Left lobe of liver (tissue), 2 donors: ENCODE results near the gene STARD3NL. TPM values are rescaled to one million over a fixed set of nuclear protein-coding genes. Genes with fewer than 3 reads are reported as not detected.
A peak's percentile ranks its signal among the peaks of the same experiment; 100 is the strongest.
"Not testable (repeated sequence)": the region's sequence is repeated elsewhere in the genome, so short reads cannot be mapped to it uniquely, and the experiment has no call there.

Experiments
- ATAC-seq: fragments of 200-7000 bp; cut with Tn5 transposase; one replicate; pipeline ENCODE4 v1.9.1; 2020; ENCODE audit warnings: mild to moderate bottlenecking, moderate library complexity
- DNase-seq: peaks from one replicate; pipeline ENCODE4 v3.0.0-alpha.2; 2020; ENCODE audit warnings: low spot score
- total RNA-seq: library from RNA; stranded (reverse); gene quantifications from one replicate; pipeline ENCODE4 v1.2.1, GENCODE V29; 2021
- donor health status: DM: no; HTN: no; CAD: no; lungs with moderate emphysema.
- donor health status: DM: no; HTN: yes; CAD: no.

Gene STARD3NL, protein sequence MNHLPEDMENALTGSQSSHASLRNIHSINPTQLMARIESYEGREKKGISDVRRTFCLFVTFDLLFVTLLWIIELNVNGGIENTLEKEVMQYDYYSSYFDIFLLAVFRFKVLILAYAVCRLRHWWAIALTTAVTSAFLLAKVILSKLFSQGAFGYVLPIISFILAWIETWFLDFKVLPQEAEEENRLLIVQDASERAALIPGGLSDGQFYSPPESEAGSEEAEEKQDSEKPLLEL
- total RNA-seq, result 6.5 TPM

DNA sequence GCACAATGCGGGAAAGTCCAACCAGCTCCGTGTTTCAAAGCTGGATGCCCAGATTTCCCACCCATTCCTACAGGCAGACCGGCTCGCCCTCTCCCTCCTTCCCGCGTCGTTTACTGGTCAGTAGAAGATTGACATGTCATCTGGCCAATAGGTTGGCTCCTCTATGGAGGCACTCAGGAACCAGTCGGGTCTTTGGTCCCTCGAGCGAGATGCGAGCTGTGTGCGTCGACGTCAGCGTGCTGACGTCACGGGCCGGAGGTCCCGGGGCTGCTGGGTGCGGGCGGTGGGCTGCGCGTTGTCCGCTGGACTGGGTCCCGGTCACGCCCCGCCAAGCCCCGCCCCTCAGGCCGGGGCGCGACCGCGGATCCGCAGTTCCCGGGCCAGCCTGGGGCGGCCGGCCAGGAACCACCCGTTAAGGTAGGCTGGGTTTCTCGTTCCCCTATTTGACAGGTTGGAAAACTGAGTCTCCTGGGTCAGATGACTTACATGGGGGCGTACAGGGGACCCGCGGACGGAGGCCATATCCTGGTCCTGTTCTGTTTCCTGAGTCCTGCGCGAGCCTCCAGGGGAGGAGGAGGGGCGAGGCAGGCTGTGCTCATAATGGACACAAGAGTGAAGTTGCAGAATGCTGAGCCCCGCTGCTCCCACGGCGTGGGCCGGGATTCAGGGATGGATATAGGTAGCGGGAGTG lies at the start of gene STARD3NL:
STARD3NL (plus strand) TSS at position 242 of the 691 bp plus-strand sequence. CDS start 29,260 bp downstream, outside the sequence.
- ATAC-seq (peak; percentile 97), DNase-seq (peak; percentile 95)

- peak; percentile 49 for DNase-seq
- ATAC-seq, result peak; percentile 95
Observed at GRCh38 chr7:38129162-38129561, 48.9 kb upstream of the STARD3NL start.

DNA sequence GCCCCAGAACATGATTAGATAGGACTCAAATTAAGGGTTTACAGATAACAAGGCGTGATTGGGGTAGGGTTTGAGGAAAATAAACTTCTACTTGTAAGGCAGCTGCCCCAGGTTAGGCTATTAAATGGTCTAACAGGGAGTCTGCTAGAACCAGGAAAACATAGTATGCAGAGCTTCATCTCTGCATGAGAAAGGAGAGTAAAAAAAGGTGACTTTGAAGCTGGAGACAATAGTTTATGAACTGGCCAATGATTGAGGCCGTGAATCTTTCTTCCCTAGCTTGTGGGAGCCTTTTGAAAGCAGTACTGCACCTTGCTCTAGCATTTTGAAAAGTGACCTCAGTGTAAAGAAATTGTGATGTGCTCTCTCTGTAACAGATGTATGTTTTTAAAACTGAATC lies 48.5 kb upstream of the STARD3NL start:
- ATAC-seq, result no peak
- no peak for DNase-seq

- DNase-seq, result no peak
- ATAC-seq, result no peak
Observed at GRCh38 chr7:38138171-38138570, 39.9 kb upstream of the STARD3NL start.

- no peak for DNase-seq
- ATAC-seq, result no peak
Observed at GRCh38 chr7:38141187-38141586, 36.9 kb upstream of the STARD3NL start.

- DNase-seq (no peak), ATAC-seq (no peak)
Observed at GRCh38 chr7:38142736-38143135, 35.3 kb upstream of the STARD3NL start.

DNA sequence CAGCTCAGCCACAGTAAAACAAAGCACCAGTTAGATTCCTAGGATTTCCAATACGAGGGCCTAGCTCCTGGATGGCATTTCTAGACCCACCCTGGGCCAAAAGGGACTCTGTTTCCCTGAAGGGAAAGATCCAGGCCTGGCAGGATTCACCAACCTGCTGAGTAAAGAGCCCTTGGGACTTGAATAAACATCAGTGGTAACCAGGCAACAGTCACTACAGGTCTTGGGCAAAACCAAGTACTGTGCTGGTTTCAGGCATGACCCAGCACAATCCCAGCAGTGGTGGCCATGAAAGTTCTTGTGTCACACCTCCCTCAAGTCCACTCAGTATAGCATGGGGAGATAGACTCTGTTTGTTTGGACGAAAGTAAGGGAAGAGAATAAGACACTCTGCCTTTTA lies 31.0 kb upstream of the STARD3NL start:
- DNase-seq, result no peak
- no peak for ATAC-seq

GRCh38 chr7:38151556-38151955 lies 26.5 kb upstream of the STARD3NL start:
- DNase-seq (no peak), ATAC-seq (no peak)

GRCh38 chr7:38153515-38153914 lies 24.5 kb upstream of the STARD3NL start:
- no peak for ATAC-seq
- DNase-seq, result no peak

GRCh38 chr7:38154278-38154677 lies 23.8 kb upstream of the STARD3NL start:
- ATAC-seq (no peak), DNase-seq (no peak)

DNA sequence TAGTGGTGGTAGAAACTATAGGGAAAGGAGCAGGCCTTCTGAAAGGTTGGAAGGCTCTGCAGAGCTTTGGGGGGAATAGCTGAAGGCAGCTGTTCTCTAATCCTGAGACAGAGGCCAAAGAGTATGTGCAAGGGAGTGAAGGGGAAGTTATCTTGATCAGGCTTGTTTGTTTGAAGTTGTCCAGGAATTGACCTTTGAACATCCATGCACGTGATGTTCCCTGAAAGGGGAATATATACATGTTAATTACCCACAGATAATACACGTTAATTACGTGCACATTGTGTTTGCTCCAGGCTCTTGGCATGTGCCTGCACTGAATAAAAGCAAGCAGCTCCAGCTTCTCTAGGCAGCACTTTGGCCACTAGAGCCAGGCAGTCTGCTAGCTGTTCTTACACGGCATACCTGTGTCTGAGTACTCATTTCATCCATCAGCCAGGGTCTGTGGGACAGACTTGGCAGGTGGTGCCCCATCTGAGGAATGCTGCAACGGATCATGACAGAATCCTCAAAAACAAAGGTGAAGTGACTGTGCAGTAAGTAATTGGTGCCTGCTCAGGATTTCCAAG lies 18.0 kb upstream of the STARD3NL start:
- DNase-seq, result no peak
- ATAC-seq, result no peak

DNA sequence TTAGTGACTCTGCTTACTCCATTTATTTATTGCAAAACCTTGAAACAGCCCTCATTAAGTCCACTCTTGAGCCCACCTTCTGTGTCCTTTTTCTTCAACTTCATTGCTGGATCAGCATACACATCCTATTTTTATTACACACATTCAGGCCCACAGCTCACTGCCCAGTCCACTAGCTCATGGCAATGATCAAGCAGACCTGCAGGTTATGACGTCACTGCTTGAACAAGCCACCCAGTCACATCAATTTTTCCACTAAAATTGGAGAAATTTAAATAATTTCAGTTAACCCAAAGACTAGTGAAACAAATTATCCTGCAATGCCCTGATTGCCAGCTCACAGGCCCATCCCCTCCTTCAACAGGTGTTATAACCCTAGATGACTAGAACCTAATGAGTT lies 16.0 kb upstream of the STARD3NL start:
- DNase-seq, result no peak
- ATAC-seq, result no peak

DNA sequence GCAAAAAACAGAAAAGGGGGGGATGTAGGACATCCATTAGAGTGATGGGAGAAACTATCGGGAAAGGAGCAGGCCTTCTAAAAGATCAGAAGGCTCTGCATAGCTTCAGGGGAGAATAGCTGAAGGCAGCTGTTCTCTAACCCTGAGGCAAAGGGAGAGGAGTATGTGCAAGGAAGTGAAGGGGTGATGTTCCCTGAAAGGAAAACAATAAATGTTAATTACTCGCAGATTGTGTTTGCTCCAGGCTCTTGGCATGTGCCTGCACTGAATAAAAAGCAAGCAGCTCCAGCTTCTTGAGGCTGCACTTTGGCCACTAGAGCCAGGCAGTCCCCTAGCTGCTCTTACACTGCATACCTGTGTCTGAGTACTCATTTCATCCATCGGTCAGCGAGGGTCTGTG lies 14.4 kb upstream of the STARD3NL start:
- DNase-seq (no peak), ATAC-seq (no peak)

DNA sequence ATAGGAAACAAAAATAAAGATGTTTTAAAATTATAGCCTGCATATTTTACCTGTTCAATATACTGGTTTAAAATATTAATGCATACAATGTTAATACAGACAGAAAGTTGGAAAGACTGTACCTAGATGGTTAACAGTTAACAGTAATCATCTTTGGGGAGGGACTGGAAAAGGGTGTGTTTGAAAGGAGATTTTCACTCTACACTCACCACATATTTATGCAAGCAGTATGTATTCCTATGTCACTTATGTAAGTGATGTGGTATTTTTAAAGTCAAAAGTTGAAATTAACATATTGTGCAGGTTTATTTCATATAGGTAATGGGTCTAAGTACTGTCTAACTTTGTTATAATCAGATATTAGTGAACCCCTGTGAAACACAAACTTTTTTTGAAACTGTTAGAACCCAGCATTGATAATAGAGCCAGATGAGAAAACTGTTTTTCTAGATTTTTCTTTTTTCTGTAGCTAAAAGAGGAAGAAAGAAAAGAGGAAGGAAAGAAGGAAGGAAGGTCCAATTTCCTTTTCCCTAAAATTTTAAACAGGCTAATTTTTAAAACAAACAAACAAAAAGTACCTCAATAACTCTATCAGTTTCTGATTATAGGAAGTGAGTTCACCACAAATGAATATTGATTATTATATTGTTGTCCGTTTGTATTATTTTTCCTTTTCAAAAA lies 9.0 kb upstream of the STARD3NL start:
- ATAC-seq, result no peak
- DNase-seq, result no peak

GRCh38 chr7:38169847-38170246 lies 8.2 kb upstream of the STARD3NL start:
- ATAC-seq (no peak), DNase-seq (no peak)

DNA sequence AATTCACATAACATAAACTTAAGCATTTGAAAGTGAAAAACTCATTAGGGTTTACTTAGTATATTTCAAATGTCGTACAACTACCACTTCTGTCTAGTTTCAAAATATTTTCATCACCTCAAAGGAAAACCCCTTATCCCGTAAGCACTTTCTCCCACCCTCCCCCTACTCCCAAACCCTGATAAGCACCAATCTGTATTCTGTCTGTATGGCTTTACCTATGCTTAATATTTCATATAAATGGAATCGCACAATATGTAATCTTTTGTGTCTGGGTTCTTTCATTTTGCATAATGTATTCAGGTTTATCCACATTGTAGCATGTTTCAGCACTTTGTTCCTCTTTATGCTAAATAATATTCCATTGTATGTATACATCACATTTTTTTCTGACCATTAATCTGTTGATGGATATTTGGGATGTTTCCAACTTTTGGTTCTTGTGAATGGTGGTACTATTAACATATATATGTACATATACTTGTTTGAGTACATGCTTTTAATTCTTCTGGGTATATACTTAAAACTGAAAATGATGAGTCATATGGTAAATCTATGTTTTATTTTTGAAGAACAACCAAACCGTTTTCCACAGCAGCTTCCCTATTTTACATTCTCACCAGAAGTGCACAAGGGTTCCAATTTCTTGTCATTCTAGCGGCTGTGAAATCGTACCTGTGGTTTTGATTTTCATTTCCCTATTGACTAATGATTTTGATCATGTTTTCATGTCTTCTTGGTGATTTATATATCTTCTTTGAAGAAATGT lies 6.2 kb upstream of the STARD3NL start:
- DNase-seq, result no peak
- ATAC-seq, result no peak

GRCh38 chr7:38175547-38175946 lies 2.5 kb upstream of the STARD3NL start:
- not testable (repeated sequence) for ATAC-seq, DNase-seq

- ATAC-seq, result no peak
- DNase-seq, result no peak
Observed at GRCh38 chr7:38177621-38178003, 433 bp upstream of the STARD3NL start.

DNA sequence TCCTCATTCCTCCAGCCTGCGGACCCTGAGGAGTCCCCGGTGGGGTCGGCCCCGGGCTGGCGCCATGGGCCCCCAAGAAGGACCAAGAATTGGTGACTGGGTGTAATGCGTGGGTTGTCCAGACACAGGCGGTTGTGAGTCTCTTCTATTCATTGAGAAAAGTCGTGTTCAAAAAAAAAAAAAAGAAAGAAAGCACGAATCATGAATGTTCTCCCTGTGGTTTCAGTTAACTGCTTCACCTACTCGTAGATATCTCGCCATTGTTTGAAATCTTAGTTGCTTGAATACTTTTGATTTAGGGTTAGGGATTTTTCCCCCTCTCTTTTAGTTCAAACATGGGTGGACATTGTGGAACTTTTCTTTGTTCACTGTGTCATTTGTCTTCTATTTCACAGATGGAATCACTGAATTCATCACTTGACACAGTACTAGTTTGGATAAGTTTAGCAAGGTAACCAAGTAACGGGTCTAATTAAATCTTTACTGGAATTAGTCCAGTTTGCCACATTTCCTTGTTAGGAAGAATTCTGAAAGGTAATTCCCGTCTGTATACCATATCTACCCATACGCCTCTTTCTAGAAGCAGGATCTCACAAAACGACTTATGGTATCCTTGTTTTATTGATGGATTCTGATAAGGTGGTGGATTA lies 775 bp downstream of the STARD3NL start:
- no peak for ATAC-seq
- DNase-seq, result no peak

DNA sequence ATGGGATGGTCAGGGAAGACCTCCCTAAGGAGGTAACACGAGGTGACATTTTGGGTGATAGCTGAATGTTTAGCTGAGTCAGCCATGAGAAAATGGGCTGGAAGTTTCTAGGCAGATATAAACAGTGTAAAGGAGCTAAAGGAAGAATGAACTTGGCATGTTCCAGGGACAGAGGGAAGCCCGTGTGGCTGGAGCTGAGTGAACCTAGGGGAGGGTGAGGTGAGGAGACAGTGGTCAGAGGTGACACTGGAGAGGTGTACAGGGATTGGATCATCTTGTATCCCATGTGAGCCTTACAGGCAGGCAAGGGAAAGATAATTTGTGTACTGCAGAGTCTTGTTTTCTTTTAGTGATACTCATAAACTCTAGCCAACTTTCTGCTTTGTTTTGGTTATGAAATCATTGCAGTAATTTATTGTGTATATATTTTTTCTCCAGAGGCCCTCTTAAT lies 1.8 kb downstream of the STARD3NL start:
- DNase-seq (no peak), ATAC-seq (no peak)
